Osteoblast (primary cell): ENCODE measurements around the gene PSKH1. TPM values are rescaled to one million over a fixed set of nuclear protein-coding genes. Genes with fewer than 3 reads are reported as not detected.

Experiments
- DNase-seq: peaks from one replicate; pipeline ENCODE4 v3.0.0; 2011; ENCODE audit warnings: low spot score, mixed read lengths; ENCODE audit not compliant: insufficient read length; ENCODE audit errors: missing footprints
- H2AFZ ChIP-seq: 2 replicates; pipeline ENCODE4 v1.6.0; 2011; ENCODE audit warnings: mild to moderate bottlenecking, low read length
- H3K27ac ChIP-seq: 2 replicates; pipeline ENCODE4 v1.5.1; 2011; ENCODE audit warnings: mild to moderate bottlenecking, low read depth, low read length, moderate library complexity
- H3K27me3 ChIP-seq: 2 replicates; pipeline ENCODE4 v1.6.0; 2012; ENCODE audit warnings: mild to moderate bottlenecking, control low read depth, inconsistent platforms, low read length, moderate library complexity; ENCODE audit not compliant: insufficient read depth
- H3K36me3 ChIP-seq: 2 replicates; pipeline ENCODE4 v1.5.1; 2011; ENCODE audit warnings: mild to moderate bottlenecking, low read length, control low read depth, moderate library complexity; ENCODE audit not compliant: insufficient read depth
- H3K4me1 ChIP-seq: 2 replicates; pipeline ENCODE4 v1.5.1; 2011; ENCODE audit warnings: mild to moderate bottlenecking, low read length, control low read depth, moderate library complexity; ENCODE audit not compliant: insufficient read depth
- H3K4me2 ChIP-seq: 2 replicates; pipeline ENCODE4 v1.6.0; 2011; ENCODE audit warnings: mild to moderate bottlenecking, low read length; ENCODE audit not compliant: insufficient read depth
- H3K4me3 ChIP-seq: fragments of 200-600 bp; sonication (generic); 3 replicates; pipeline ENCODE4 v1.5.1; 2012; ENCODE audit warnings: mild to moderate bottlenecking, low read length, inconsistent platforms; ENCODE audit not compliant: insufficient read depth
- H3K79me2 ChIP-seq: 2 replicates; pipeline ENCODE4 v1.6.0; 2012; ENCODE audit warnings: mild to moderate bottlenecking, low read length, control low read depth, inconsistent platforms; ENCODE audit not compliant: insufficient read depth
- H3K9me3 ChIP-seq: 2 replicates; pipeline ENCODE4 v1.5.1; 2011; ENCODE audit warnings: low read depth, low read length, control low read depth
- H4K20me1 ChIP-seq: 2 replicates; pipeline ENCODE4 v1.6.0; 2012; ENCODE audit warnings: mild to moderate bottlenecking, low read length, control low read depth; ENCODE audit not compliant: insufficient read depth
- CTCF ChIP-seq: IDR thresholded peaks from 2 replicates; pipeline ENCODE4 v1.5.1; 2011; ENCODE audit warnings: mild to moderate bottlenecking, low read depth, low read length, moderate library complexity; ENCODE audit errors: extremely low read depth
- total RNA-seq: library from RNA; depleted of rRNA; stranded (reverse); fragments of >200 nt; gene quantifications from 2 replicates; pipeline ENCODE4 v1.2.3, GENCODE V29; 2012

The PSKH1 gene
- total RNA-seq, 1 donor = 18.5 TPM

- Histone ChIP-seq H3K27me3 (no peaks in the 10 kb centered on the region), H3K27ac (peak overlapping the region; percentile 97), H2AFZ (no peak overlapping the region), H3K4me1 (peaks cover 48% of the 10 kb centered on the region), H4K20me1 (peaks cover 65% of the 10 kb centered on the region), H3K4me3 (no peak overlapping the region), H3K36me3 (peaks cover 17% of the 10 kb centered on the region), H3K9me3 (no peaks in the 10 kb centered on the region), H3K4me2 (no peak overlapping the region), H3K79me2 (peaks cover 94% of the 10 kb centered on the region)
- DNase-seq = no peak
- no peak for TF ChIP-seq CTCF
Observed at GRCh38 chr16:67858500-67858899, 34.6 kb upstream of the PSKH1 start.

- no peaks in the 10 kb centered on the region for H3K9me3 ChIP-seq
- H4K20me1 ChIP-seq = peaks cover 62% of the 10 kb centered on the region
- no peaks in the 10 kb centered on the region for H3K27me3 ChIP-seq
- DNase-seq = peak; percentile 73
- peak overlapping the region; percentile 89 for H3K27ac ChIP-seq
- H2AFZ ChIP-seq = no peak overlapping the region
- peaks cover 54% of the 10 kb centered on the region for H3K4me1 ChIP-seq
- H3K4me3 ChIP-seq = no peak overlapping the region
- TF ChIP-seq CTCF = no peak
- H3K79me2 ChIP-seq = peaks cover 93% of the 10 kb centered on the region
- peak overlapping the region; percentile 39 for H3K4me2 ChIP-seq
- peaks cover 27% of the 10 kb centered on the region for H3K36me3 ChIP-seq
Observed at GRCh38 chr16:67860589-67861398, 32.3 kb upstream of the PSKH1 start.

GRCh38 chr16:67861877-67862276, 31.2 kb upstream of the PSKH1 start:
- Histone ChIP-seq H3K9me3 (no peaks in the 10 kb centered on the region), H2AFZ (no peak overlapping the region), H3K27me3 (no peaks in the 10 kb centered on the region), H3K36me3 (peaks cover 37% of the 10 kb centered on the region), H3K79me2 (peaks cover 93% of the 10 kb centered on the region), H3K27ac (peak overlapping the region; percentile 89), H3K4me3 (no peak overlapping the region), H3K4me1 (peaks cover 53% of the 10 kb centered on the region), H3K4me2 (no peak overlapping the region), H4K20me1 (peaks cover 55% of the 10 kb centered on the region)
- DNase-seq = no peak
- no peak for TF ChIP-seq CTCF
